GM18951 (cell line): Measurements from ENCODE around the gene EXOC4.

Experiments
- POLR2A ChIP-seq: IDR thresholded peaks from 4 replicates; pipeline ENCODE4 v1.6.1; 2011; ENCODE audit warnings: mild to moderate bottlenecking; ENCODE audit not compliant: insufficient read length, insufficient read depth; ENCODE audit errors: extremely low read depth
- in situ Hi-C: fragments of 300-500 bp; cut with MboI; formaldehyde crosslinking; loops from one replicate; pipeline ENCODE4 v1.12.0; 2022; ENCODE audit warnings: low sequenced_read_pairs, mixed read lengths, inconsistent platforms; ENCODE audit not compliant: unreplicated experiment

EXOC4 gene

GRCh38 chr7:133550145-133550544, 297.3 kb downstream of the EXOC4 start:
- TF ChIP-seq POLR2A, result no peak
- in situ Hi-C loops, result no loop called here

- in situ Hi-C loops, result no loop called here
- no peak for TF ChIP-seq POLR2A
Observed at GRCh38 chr7:133550811-133551210, 297.9 kb downstream of the EXOC4 start.

- no peak for TF ChIP-seq POLR2A
- in situ Hi-C loops, result no loop called here
Observed at GRCh38 chr7:133551466-133551865, 298.6 kb downstream of the EXOC4 start.

GRCh38 chr7:133552079-133552478, 299.2 kb downstream of the EXOC4 start:
- TF ChIP-seq POLR2A, result no peak

GRCh38 chr7:133554330-133554729, 301.5 kb downstream of the EXOC4 start:
- TF ChIP-seq POLR2A, result no peak
- in situ Hi-C loops, result no loop called here

More at GRCh38 chr7:133552079-133552478, 299.2 kb downstream of the EXOC4 start:
- in situ Hi-C loops, result no loop called here

- no peak for TF ChIP-seq POLR2A
- in situ Hi-C loops, result no loop called here
Observed at GRCh38 chr7:133556048-133556447, 303.2 kb downstream of the EXOC4 start.

- in situ Hi-C loops, result no loop called here
- TF ChIP-seq POLR2A, result no peak
Observed at GRCh38 chr7:133556553-133556952, 303.7 kb downstream of the EXOC4 start.

- in situ Hi-C loops, result no loop called here
- no peak for TF ChIP-seq POLR2A
Observed at GRCh38 chr7:133560900-133561299, 308.0 kb downstream of the EXOC4 start.

GRCh38 chr7:133561396-133561795, 308.5 kb downstream of the EXOC4 start:
- in situ Hi-C loops, result no loop called here
- no peak for TF ChIP-seq POLR2A

GRCh38 chr7:133562621-133563020, 309.7 kb downstream of the EXOC4 start:
- no peak for TF ChIP-seq POLR2A
- in situ Hi-C loops, result no loop called here

- no peak for TF ChIP-seq POLR2A
- in situ Hi-C loops, result no loop called here
Observed at GRCh38 chr7:133563251-133563650, 310.4 kb downstream of the EXOC4 start.

- TF ChIP-seq POLR2A, result no peak
- in situ Hi-C loops, result no loop called here
Observed at GRCh38 chr7:133564484-133564883, 311.6 kb downstream of the EXOC4 start.

GRCh38 chr7:133568544-133568943, 315.7 kb downstream of the EXOC4 start:
- in situ Hi-C loops, result no loop called here
- no peak for TF ChIP-seq POLR2A

GRCh38 chr7:133570321-133570720, 317.4 kb downstream of the EXOC4 start:
- in situ Hi-C loops, result no loop called here
- TF ChIP-seq POLR2A, result no peak

GRCh38 chr7:133571076-133571475, 318.2 kb downstream of the EXOC4 start:
- TF ChIP-seq POLR2A, result no peak
- in situ Hi-C loops, result no loop called here
